SH-SY5Y (cell line): ENCODE data around the gene SEMA3A.

Experiments
- GATA2 ChIP-seq: IDR thresholded peaks from 2 replicates; pipeline ENCODE4 v1.6.1; 2011; ENCODE audit warnings: mild to moderate bottlenecking, low read depth, low read length
- GATA3 ChIP-seq: IDR thresholded peaks from 2 replicates; pipeline ENCODE4 v1.6.1; 2011; ENCODE audit warnings: low read depth, mild to moderate bottlenecking, low read length, moderate library complexity

DNA sequence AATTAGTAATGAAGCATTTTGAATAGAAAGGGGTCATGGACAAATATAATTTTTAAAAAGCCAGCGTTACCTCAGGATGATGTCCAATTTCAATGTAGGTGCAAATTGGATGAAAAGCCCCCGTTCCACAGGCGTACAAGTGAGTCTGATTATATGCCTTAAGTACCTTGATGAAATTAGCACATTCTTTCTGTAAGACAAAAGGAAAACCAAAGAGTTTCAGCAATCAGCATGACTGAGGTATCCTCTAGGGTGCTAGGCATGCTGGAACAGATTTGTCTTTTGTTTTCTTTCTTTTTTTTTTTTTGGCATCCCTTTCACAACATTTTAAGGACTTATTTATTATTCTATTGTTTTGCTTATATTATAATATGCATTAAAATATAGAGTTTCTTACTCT lies 84.2 kb downstream of the SEMA3A start:
- TF ChIP-seq GATA3: no peak
- TF ChIP-seq GATA2: no peak
